ENCODE results near the gene PARP16. TPM values are rescaled to one million over a fixed set of nuclear protein-coding genes. Genes with fewer than 3 reads are reported as not detected.

Gene PARP16
- total and polyA plus RNA-seq, 2 experiments from 2014 or later = 3.6 to 4.1 TPM

GRCh38 chr15:65255486-65256140 lies 31.1 kb downstream of the PARP16 start:
- Histone ChIP-seq H3K36me3 (ENCODE audit: insufficient read depth) (no peaks in the 10 kb centered on the region), H3K9me2 (ENCODE audit: insufficient read depth) (no peaks in the 10 kb centered on the region), H3K4me3 (no peak overlapping the region), H3K27me3 (ENCODE audit: insufficient read depth) (no peaks in the 10 kb centered on the region), H3K27ac (ENCODE audit: low read depth) (no peak overlapping the region), H3K4me1 (ENCODE audit: insufficient read depth) (no peaks in the 10 kb centered on the region; the same call in 1 of the 2 replicates), H3F3A (replicated peaks; ENCODE audit: low read depth) (no peaks in the 10 kb centered on the region), H4K20me1 (replicated peaks; ENCODE audit: insufficient read depth) (no peaks in the 10 kb centered on the region), H3K4me2 (no peak overlapping the region), H2AFZ (no peak overlapping the region), H3K79me2 (replicated peaks; ENCODE audit: insufficient read depth) (no peaks in the 10 kb centered on the region)
- Mint-ChIP-seq H3K27ac (no peak overlapping the region), H3K4me1 (0 out of 3 replicates have a peak, but pooled peaks cover 2% of the 10 kb centered on the region), H3K9me3 (no peaks in the 10 kb centered on the region), H3K4me3 (no peak overlapping the region), H3K27me3 (ENCODE audit: insufficient read depth, low read depth, poor library complexity) (no peaks in the 10 kb centered on the region), H3K36me3 (ENCODE audit: low read depth) (no peaks in the 10 kb centered on the region)
- no peak for TF ChIP-seq JUNB (IDR thresholded peaks at IDR 0.05; ENCODE audit: unreplicated experiment)
- TF ChIP-seq ZNF462 (CRISPR knock-in tag; IDR thresholded peaks at IDR 0.05) = no peak
- TF ChIP-seq ZNF114 (CRISPR knock-in tag; IDR thresholded peaks at IDR 0.05) = no peak
- no peak for TF ChIP-seq POLR2AphosphoS5 (IDR thresholded peaks at IDR 0.05; ENCODE audit: low read depth)
- TF ChIP-seq ZNF331 (CRISPR knock-in tag; IDR thresholded peaks at IDR 0.05; ENCODE audit: low read depth) = no peak
- TF ChIP-seq ETS1 (IDR thresholded peaks at IDR 0.05) = no peak
- no peak for TF ChIP-seq NANOG (IDR thresholded peaks at IDR 0.05; ENCODE audit: borderline replicate concordance)
- no peak for TF ChIP-seq EZH2phosphoT487 (IDR thresholded peaks at IDR 0.05; ENCODE audit: unreplicated experiment)
- TF ChIP-seq STAT1 (IDR thresholded peaks at IDR 0.05; ENCODE audit: unreplicated experiment) = no peak
- TF ChIP-seq CTCF (conservative IDR thresholded peaks at IDR 0.05; ENCODE audit: low read depth in 2 of 2) = no peak
- no peak for TF ChIP-seq REST (IDR thresholded peaks at IDR 0.05; ENCODE audit: unreplicated experiment)
- TF ChIP-seq CREB1 (CRISPR knock-in tag; IDR thresholded peaks at IDR 0.05; ENCODE audit: low read depth) = no peak
- no peak for TF ChIP-seq EZH2 (IDR thresholded peaks at IDR 0.05; ENCODE audit: low read depth, unreplicated experiment)
- DNase-seq (ENCODE audit: low spot score) = no peak
- ATAC-seq = no peak
